CD4-positive, alpha-beta T cell (primary cell): ENCODE measurements around the gene TREX2. TPM values are rescaled to one million over a fixed set of nuclear protein-coding genes. Genes with fewer than 3 reads are reported as not detected.

ENCODE experiments used
- ATAC-seq: fragments of 200-7000 bp; cut with Tn5 transposase; one replicate; pipeline ENCODE4 v1.10.0; 2022; ENCODE audit warnings: mild to moderate bottlenecking; ENCODE audit not compliant: poor library complexity
- CTCF ChIA-PET: fragments of 350-600 bp; sonication (Branson Sonifier 250); formaldehyde crosslinking; loops from one replicate; lab custom pipeline; 2021; ENCODE audit warnings: antibody characterized with exemption, inconsistent platforms; lab: Charles Lee
- POLR2A ChIA-PET: fragments of 350-600 bp; sonication (Branson Sonifier 250); formaldehyde crosslinking; loops from one replicate; lab custom pipeline; 2021; ENCODE audit warnings: antibody characterized with exemption, inconsistent platforms; lab: Charles Lee
- DNase-seq, 14 experiments: peaks; one replicate each; pipeline ENCODE4 v3.0.0-alpha.2; 2013 to 2020; ENCODE audit warnings: mixed read lengths in 2 of 14
- H3K27ac ChIP-seq, 2 donors: one replicate each; pipeline versions ENCODE4 v1.5.1 to v1.7.0; 2013; ENCODE audit warnings: low read length in 2 of 2, low read depth in 1 of 2, mild to moderate bottlenecking in 1 of 2
- H3K27me3 ChIP-seq, 2 experiments: 1 replicate in 1 of 2; 2 replicates in 1 of 2; pipeline versions ENCODE4 v1.6.1 to v1.7.0; 2013; ENCODE audit warnings: low read length in 2 of 2, control low read depth in 1 of 2, mild to moderate bottlenecking in 1 of 2, moderate library complexity in 1 of 2; ENCODE audit not compliant: insufficient read depth in 2 of 2, control insufficient read depth in 1 of 2
- H3K36me3 ChIP-seq: one replicate; pipeline ENCODE4 v1.6.1; 2013; ENCODE audit warnings: low read length, control low read depth; ENCODE audit not compliant: insufficient read depth
- H3K4me1 ChIP-seq: one replicate; pipeline ENCODE4 v1.6.1; 2013; ENCODE audit warnings: low read length, control low read depth; ENCODE audit not compliant: insufficient read depth
- H3K4me3 ChIP-seq: one replicate; pipeline ENCODE4 v1.5.1; 2013; ENCODE audit warnings: mild to moderate bottlenecking, low read length, moderate library complexity
- H3K9me3 ChIP-seq, 2 experiments: 1 replicate in 1 of 2; 2 replicates in 1 of 2; pipeline versions ENCODE4 v1.6.1 to v1.7.0; 2013; ENCODE audit warnings: low read length in 2 of 2, mild to moderate bottlenecking in 2 of 2, control low read depth in 1 of 2, moderate library complexity in 1 of 2; ENCODE audit not compliant: control insufficient read depth in 1 of 2, insufficient read depth in 1 of 2
- H3K27ac Mint-ChIP-seq: one replicate; pipeline ENCODE4 v1.8.0; 2020; ENCODE audit warnings: mixed read lengths
- H3K27me3 Mint-ChIP-seq: one replicate; pipeline ENCODE4 v1.8.0; 2021; ENCODE audit warnings: mixed read lengths
- H3K36me3 Mint-ChIP-seq: one replicate; pipeline ENCODE4 v1.8.0; 2021; ENCODE audit warnings: low read depth, mixed read lengths
- H3K4me1 Mint-ChIP-seq: one replicate; pipeline ENCODE4 v1.8.0; 2021; ENCODE audit warnings: low read depth, mixed read lengths
- H3K4me3 Mint-ChIP-seq: one replicate; pipeline ENCODE4 v1.8.0; 2020; ENCODE audit warnings: mild to moderate bottlenecking, mixed read lengths
- H3K9me3 Mint-ChIP-seq: one replicate; pipeline ENCODE4 v1.8.0; 2020; ENCODE audit warnings: mixed read lengths
- intact Hi-C, 2 experiments: fragments of 100-400 bp; cut with DNase I in 1 of 2; cut with micrococcal nuclease in 1 of 2; formaldehyde crosslinking; loops; one replicate each; pipeline versions ENCODE4 v1.15.1 to v1.9.0; 2023 to 2025; cut with DNase I, micrococcal nuclease
- total RNA-seq, 174 experiments: library from RNA in 2 of 174; stranded (reverse) in 2 of 174; gene quantifications; one replicate each; pipeline ENCODE4 v1.2.3 and lab custom pipeline; 2021 to 2026
- TF ChIP-seq, protein P1 (sequence below): fragments of 200-600 bp; IDR thresholded peaks from one replicate; pipeline ENCODE4 v1.8.0; 2022; ENCODE audit warnings: antibody characterized with exemption, mild to moderate bottlenecking

Gene TREX2
- total RNA-seq, 2 experiments from 2014 or later = 1.1 to 1.4 TPM

DNA sequence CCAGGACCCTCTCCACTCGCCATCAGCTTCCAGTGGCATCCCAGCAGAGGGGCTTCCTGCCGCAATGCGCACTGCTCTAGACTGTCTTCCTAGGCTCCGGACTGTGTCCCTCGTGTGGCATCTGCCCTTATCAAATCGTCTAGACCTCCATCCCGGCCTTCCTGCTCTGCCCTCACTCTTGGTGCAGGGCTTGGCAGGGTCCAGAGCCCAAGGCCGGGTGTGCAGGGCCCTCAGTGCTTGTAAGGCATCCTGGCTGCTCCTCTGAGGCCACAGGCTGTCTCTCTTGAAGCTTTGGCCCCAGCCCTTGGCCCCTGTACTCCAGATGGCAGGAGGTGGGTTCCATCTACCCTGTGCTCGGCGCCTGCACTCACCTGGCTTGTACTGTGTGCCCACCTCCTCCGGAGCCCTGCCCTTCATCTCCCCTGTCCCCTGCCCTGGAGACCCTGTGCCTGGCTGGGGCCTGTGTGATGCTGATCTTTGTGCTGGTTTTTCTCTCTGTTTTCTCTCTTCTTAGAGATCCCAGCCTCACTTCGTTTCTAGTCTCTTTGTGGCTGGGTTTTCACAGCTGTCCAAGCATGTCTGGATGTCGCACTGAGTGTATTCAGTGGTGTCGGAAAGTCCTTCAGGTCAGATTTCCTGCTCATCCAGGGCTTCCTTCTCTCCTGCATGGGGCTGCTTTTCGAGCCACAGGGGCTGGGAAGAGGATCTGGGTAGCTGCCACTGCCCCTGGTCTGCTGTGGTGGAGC is 3.7 kb upstream of the TREX2 start:
- Mint-ChIP-seq H3K27me3 (no peaks in the 10 kb centered on the region), H3K27ac (no peak overlapping the region), H3K36me3 (peaks cover 15% of the 10 kb centered on the region), H3K4me3 (no peak overlapping the region), H3K9me3 (no peaks in the 10 kb centered on the region), H3K4me1 (no peaks in the 10 kb centered on the region)
- Histone ChIP-seq H3K36me3 (peaks cover 5% of the 10 kb centered on the region), H3K27ac (no peak overlapping the region), H3K27me3 (no peaks in the 10 kb centered on the region), H3K9me3 (no peaks in the 10 kb centered on the region), H3K4me1 (no peaks in the 10 kb centered on the region), H3K4me3 (no peak overlapping the region)
- TF ChIP-seq, protein P1, sequence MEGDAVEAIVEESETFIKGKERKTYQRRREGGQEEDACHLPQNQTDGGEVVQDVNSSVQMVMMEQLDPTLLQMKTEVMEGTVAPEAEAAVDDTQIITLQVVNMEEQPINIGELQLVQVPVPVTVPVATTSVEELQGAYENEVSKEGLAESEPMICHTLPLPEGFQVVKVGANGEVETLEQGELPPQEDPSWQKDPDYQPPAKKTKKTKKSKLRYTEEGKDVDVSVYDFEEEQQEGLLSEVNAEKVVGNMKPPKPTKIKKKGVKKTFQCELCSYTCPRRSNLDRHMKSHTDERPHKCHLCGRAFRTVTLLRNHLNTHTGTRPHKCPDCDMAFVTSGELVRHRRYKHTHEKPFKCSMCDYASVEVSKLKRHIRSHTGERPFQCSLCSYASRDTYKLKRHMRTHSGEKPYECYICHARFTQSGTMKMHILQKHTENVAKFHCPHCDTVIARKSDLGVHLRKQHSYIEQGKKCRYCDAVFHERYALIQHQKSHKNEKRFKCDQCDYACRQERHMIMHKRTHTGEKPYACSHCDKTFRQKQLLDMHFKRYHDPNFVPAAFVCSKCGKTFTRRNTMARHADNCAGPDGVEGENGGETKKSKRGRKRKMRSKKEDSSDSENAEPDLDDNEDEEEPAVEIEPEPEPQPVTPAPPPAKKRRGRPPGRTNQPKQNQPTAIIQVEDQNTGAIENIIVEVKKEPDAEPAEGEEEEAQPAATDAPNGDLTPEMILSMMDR = no peak
- ATAC-seq (no peak), DNase-seq (no peak)
- ChIA-PET CTCF (no interaction called here), POLR2A (no interaction called here)
- intact Hi-C loops = no loop called here

GRCh38 chrX:153448556-153449367 is 2.9 kb upstream of the TREX2 start:
- no peaks in the 10 kb centered on the region for H3K4me1 Mint-ChIP-seq
- no peak overlapping the region for H3K4me3 Mint-ChIP-seq
- H3K9me3 Mint-ChIP-seq = no peaks in the 10 kb centered on the region
- TF ChIP-seq, protein P1 = no peak
- H3K27me3 Mint-ChIP-seq = no peaks in the 10 kb centered on the region
- no peak overlapping the region for H3K4me3 ChIP-seq
- H3K4me1 ChIP-seq = no peaks in the 10 kb centered on the region
- no peaks in the 10 kb centered on the region for H3K27me3 ChIP-seq
- H3K36me3 Mint-ChIP-seq = peaks cover 15% of the 10 kb centered on the region
- no peak for DNase-seq
- ChIA-PET POLR2A (no interaction called here), CTCF (no interaction called here)
- intact Hi-C loops = no loop called here
- no peak overlapping the region for H3K27ac Mint-ChIP-seq
- no peaks in the 10 kb centered on the region for H3K9me3 ChIP-seq
- ATAC-seq = no peak
- no peak overlapping the region for H3K27ac ChIP-seq
- H3K36me3 ChIP-seq = peaks cover 5% of the 10 kb centered on the region

DNA sequence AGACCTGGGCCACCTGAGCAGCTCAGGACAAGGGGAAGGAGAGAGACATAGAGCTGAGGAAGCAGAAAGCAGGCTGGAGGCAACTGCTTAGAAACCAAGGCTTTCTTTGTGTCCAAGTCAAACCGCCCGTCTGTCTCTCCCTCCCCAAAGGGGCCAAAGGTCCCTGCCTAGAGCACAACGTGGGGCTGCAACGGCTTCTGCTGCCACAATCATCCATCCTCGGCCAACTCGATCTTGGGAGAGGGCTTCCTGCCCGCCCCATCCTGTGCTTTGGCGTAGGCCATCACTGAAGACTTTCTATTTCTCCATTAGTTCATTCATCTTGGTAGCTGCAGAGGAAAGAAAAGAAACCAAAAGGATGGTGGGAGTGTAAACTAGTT is 1.7 kb upstream of the TREX2 start:
- no peaks in the 10 kb centered on the region for H3K9me3 Mint-ChIP-seq
- no peaks in the 10 kb centered on the region for H3K4me1 Mint-ChIP-seq
- ATAC-seq = no peak
- H3K4me3 ChIP-seq = no peak overlapping the region
- TF ChIP-seq, protein P1 = no peak
- no peaks in the 10 kb centered on the region for H3K4me1 ChIP-seq
- no peaks in the 10 kb centered on the region for H3K27me3 Mint-ChIP-seq
- ChIA-PET POLR2A (no interaction called here), CTCF (no interaction called here)
- no peaks in the 10 kb centered on the region for H3K27me3 ChIP-seq
- peaks cover 5% of the 10 kb centered on the region for H3K36me3 ChIP-seq
- intact Hi-C loops = no loop called here
- H3K9me3 ChIP-seq = no peaks in the 10 kb centered on the region
- no peak overlapping the region for H3K27ac Mint-ChIP-seq
- H3K27ac ChIP-seq = no peak overlapping the region
- H3K4me3 Mint-ChIP-seq = no peak overlapping the region
- DNase-seq = no peak
- peaks cover 8% of the 10 kb centered on the region for H3K36me3 Mint-ChIP-seq
